HG02678 (cell line): ENCODE data around the gene FZD8.
"Not testable (repeated sequence)": the region's sequence is repeated elsewhere in the genome, so short reads cannot be mapped to it uniquely, and the experiment has no call there.

ENCODE experiments used
- ATAC-seq: cut with Tn5 transposase; IDR thresholded peaks from one replicate; pipeline ENCODE4 v1.9.1; 2021; ENCODE audit warnings: mild to moderate bottlenecking, moderate library complexity; ENCODE audit not compliant: unreplicated experiment

The FZD8 gene

GRCh38 chr10:35642035-35642792, at the start of gene FZD8:
FZD8 (minus strand) TSS chr10:35642296; CDS start chr10:35641429, 867 bp downstream.
- peak; percentile 92 for ATAC-seq

GRCh38 chr10:35691522-35692236, 49.6 kb upstream of the FZD8 start:
- no peak for ATAC-seq

- ATAC-seq, result no peak
Measured at GRCh38 chr10:35690534-35690933, 48.4 kb upstream of the FZD8 start.

- ATAC-seq, result not testable (repeated sequence)
Measured at GRCh38 chr10:35685858-35686257, 43.8 kb upstream of the FZD8 start.

- no peak for ATAC-seq
Measured at GRCh38 chr10:35685402-35685801, 43.3 kb upstream of the FZD8 start.

GRCh38 chr10:35684586-35684985, 42.5 kb upstream of the FZD8 start:
- no peak for ATAC-seq

- ATAC-seq, result no peak
Measured at GRCh38 chr10:35675846-35676245, 33.8 kb upstream of the FZD8 start.

- ATAC-seq, result no peak
Measured at GRCh38 chr10:35674843-35675242, 32.7 kb upstream of the FZD8 start.

GRCh38 chr10:35668865-35669650, 27.0 kb upstream of the FZD8 start:
- no peak for ATAC-seq

GRCh38 chr10:35667971-35668370, 25.9 kb upstream of the FZD8 start:
- ATAC-seq, result no peak

- no peak for ATAC-seq
Measured at GRCh38 chr10:35667270-35667889, 25.3 kb upstream of the FZD8 start.

- ATAC-seq, result no peak
Measured at GRCh38 chr10:35661236-35661635, 19.1 kb upstream of the FZD8 start.

- ATAC-seq, result no peak
Measured at GRCh38 chr10:35659456-35659855, 17.4 kb upstream of the FZD8 start.

- no peak for ATAC-seq
Measured at GRCh38 chr10:35657621-35658020, 15.5 kb upstream of the FZD8 start.

GRCh38 chr10:35652824-35653223, 10.7 kb upstream of the FZD8 start:
- ATAC-seq, result no peak

- ATAC-seq, result no peak
Measured at GRCh38 chr10:35650894-35651293, 8.8 kb upstream of the FZD8 start.

- ATAC-seq, result no peak
Measured at GRCh38 chr10:35644050-35644950, 2.2 kb upstream of the FZD8 start.

GRCh38 chr10:35643151-35644049, 1.3 kb upstream of the FZD8 start:
- ATAC-seq, result no peak

- ATAC-seq, result no peak
Measured at GRCh38 chr10:35642793-35643114, 658 bp upstream of the FZD8 start.
